ENCODE measurements around the gene EXOC6B. TPM values are rescaled to one million over a fixed set of nuclear protein-coding genes. Genes with fewer than 3 reads are reported as not detected.

The EXOC6B gene
- total RNA-seq, 1 experiment from 2014 or later = 33.7 TPM

DNA sequence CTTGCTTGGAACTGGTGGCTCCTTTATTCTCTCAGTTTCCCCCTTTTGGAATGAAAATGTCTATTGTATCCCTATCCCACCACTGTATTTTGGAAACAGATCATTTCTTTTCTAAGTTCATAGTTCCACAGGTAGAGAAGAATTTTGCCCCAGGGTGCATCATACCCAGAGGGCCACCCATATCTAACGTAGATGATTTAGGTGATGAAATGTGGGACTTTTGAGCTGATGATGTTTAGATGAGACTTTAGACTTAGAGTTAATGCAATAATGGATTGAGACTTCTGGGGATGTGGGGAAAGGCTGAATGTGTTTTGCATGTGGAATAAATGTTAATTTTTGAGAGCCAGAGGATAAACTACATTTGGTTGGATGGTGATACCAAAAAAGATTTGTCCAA is 570.3 kb downstream of the EXOC6B start:
- TF ChIP-seq ZBTB21 (CRISPR knock-in tag; IDR thresholded peaks at IDR 0.05; ENCODE audit: borderline replicate concordance) (no peak), NFYB (CRISPR knock-in tag; conservative IDR thresholded peaks at IDR 0.05; ENCODE audit: low read depth) (no peak), TEAD1 (CRISPR knock-in tag; IDR thresholded peaks at IDR 0.05) (no peak)
- Mint-ChIP-seq H3K36me3 (no peaks in the 10 kb centered on the region), H3K27me3 (ENCODE audit: low read depth) (no peaks in the 10 kb centered on the region), H3K4me3 (no peak overlapping the region), H3K4me1 (0 out of 2 replicates have a peak, but pooled peaks cover 3% of the 10 kb centered on the region), H3K9me3 (peaks cover 5% of the 10 kb centered on the region), H3K27ac (no peak overlapping the region)
- CTCF ChIA-PET = no interaction called here
- ATAC-seq = no peak
- POLR2A ChIA-PET = no interaction called here
- no peak for DNase-seq (ENCODE audit: low spot score)

DNA sequence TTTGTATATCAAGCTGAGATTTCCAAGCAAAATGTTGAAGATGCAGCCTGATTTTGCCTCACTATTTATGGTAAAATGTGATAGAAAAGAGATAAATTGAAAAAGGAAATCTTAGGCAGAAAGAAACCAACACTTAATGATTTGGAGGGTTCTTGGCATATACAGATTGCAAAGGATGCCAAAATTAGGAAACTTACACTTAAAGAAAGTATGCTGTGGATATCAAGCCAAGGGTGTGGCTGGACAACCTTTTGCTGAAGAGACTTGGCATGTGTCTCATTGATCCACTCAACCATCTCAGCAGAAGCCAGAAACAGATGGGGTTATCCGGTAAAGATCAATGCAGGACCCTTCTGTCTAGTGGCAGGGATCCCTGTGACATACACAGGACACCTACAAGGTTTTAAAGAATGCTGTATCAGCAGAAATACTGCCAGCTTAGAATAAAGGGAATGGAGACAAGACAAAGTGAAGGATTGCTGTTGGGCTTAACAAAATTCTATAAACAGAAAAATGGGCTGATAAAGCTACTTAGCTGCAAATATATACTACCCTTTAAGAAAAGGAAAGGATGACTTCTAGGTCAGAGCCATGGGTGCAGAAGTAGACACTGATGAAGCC is 570.9 kb downstream of the EXOC6B start:
- ChIA-PET POLR2A (no interaction called here), CTCF (no interaction called here)
- no peaks in the 10 kb centered on the region for H3K36me3 Mint-ChIP-seq
- ATAC-seq (no peak), DNase-seq (ENCODE audit: low spot score) (no peak)
- H3K4me3 Mint-ChIP-seq = no peak overlapping the region
- no peak overlapping the region for H3K27ac Mint-ChIP-seq
- H3K27me3 Mint-ChIP-seq (ENCODE audit: low read depth) = no peaks in the 10 kb centered on the region
- H3K9me3 Mint-ChIP-seq = peaks cover 5% of the 10 kb centered on the region
- 0 out of 2 replicates have a peak, but pooled peaks cover 3% of the 10 kb centered on the region for H3K4me1 Mint-ChIP-seq
- TF ChIP-seq NR3C1 (CRISPR knock-in tag; conservative IDR thresholded peaks at IDR 0.05; ENCODE audit: low read depth) (no peak), ZNF416 (CRISPR knock-in tag; IDR thresholded peaks at IDR 0.05) (no peak), ZBTB21 (CRISPR knock-in tag; IDR thresholded peaks at IDR 0.05; ENCODE audit: borderline replicate concordance) (no peak), NR1H2 (CRISPR knock-in tag; IDR thresholded peaks at IDR 0.05) (no peak), GTF2I (CRISPR knock-in tag; conservative IDR thresholded peaks at IDR 0.05) (no peak), SP1 (CRISPR knock-in tag; conservative IDR thresholded peaks at IDR 0.05) (no peak), SMAD3 (CRISPR knock-in tag; IDR thresholded peaks at IDR 0.05; ENCODE audit: borderline replicate concordance) (no peak), ZSCAN18 (CRISPR knock-in tag; IDR thresholded peaks at IDR 0.05) (no peak), IRF1 (CRISPR knock-in tag; IDR thresholded peaks at IDR 0.05) (no peak), OVOL2 (CRISPR knock-in tag; IDR thresholded peaks at IDR 0.05; ENCODE audit: borderline replicate concordance) (no peak), KAT7 (CRISPR knock-in tag; IDR thresholded peaks at IDR 0.05; ENCODE audit: borderline replicate concordance) (no peak), TEAD4 (CRISPR knock-in tag; IDR thresholded peaks at IDR 0.05) (no peak), HMGA2 (CRISPR knock-in tag; IDR thresholded peaks at IDR 0.05) (no peak), USF2 (CRISPR knock-in tag; IDR thresholded peaks at IDR 0.05) (no peak), USF1 (CRISPR knock-in tag; IDR thresholded peaks at IDR 0.05) (no peak), NFATC4 (CRISPR knock-in tag; IDR thresholded peaks at IDR 0.05) (no peak)
- TF ChIP-seq, protein P1, sequence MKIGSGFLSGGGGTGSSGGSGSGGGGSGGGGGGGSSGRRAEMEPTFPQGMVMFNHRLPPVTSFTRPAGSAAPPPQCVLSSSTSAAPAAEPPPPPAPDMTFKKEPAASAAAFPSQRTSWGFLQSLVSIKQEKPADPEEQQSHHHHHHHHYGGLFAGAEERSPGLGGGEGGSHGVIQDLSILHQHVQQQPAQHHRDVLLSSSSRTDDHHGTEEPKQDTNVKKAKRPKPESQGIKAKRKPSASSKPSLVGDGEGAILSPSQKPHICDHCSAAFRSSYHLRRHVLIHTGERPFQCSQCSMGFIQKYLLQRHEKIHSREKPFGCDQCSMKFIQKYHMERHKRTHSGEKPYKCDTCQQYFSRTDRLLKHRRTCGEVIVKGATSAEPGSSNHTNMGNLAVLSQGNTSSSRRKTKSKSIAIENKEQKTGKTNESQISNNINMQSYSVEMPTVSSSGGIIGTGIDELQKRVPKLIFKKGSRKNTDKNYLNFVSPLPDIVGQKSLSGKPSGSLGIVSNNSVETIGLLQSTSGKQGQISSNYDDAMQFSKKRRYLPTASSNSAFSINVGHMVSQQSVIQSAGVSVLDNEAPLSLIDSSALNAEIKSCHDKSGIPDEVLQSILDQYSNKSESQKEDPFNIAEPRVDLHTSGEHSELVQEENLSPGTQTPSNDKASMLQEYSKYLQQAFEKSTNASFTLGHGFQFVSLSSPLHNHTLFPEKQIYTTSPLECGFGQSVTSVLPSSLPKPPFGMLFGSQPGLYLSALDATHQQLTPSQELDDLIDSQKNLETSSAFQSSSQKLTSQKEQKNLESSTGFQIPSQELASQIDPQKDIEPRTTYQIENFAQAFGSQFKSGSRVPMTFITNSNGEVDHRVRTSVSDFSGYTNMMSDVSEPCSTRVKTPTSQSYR (CRISPR knock-in tag; IDR thresholded peaks at IDR 0.05) = no peak
- TF ChIP-seq, protein P2, sequence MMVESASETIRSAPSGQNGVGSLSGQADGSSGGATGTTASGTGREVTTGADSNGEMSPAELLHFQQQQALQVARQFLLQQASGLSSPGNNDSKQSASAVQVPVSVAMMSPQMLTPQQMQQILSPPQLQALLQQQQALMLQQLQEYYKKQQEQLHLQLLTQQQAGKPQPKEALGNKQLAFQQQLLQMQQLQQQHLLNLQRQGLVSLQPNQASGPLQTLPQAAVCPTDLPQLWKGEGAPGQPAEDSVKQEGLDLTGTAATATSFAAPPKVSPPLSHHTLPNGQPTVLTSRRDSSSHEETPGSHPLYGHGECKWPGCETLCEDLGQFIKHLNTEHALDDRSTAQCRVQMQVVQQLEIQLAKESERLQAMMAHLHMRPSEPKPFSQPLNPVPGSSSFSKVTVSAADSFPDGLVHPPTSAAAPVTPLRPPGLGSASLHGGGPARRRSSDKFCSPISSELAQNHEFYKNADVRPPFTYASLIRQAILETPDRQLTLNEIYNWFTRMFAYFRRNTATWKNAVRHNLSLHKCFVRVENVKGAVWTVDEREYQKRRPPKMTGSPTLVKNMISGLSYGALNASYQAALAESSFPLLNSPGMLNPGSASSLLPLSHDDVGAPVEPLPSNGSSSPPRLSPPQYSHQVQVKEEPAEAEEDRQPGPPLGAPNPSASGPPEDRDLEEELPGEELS (CRISPR knock-in tag; IDR thresholded peaks at IDR 0.05) = no peak
- TF ChIP-seq, protein P3, sequence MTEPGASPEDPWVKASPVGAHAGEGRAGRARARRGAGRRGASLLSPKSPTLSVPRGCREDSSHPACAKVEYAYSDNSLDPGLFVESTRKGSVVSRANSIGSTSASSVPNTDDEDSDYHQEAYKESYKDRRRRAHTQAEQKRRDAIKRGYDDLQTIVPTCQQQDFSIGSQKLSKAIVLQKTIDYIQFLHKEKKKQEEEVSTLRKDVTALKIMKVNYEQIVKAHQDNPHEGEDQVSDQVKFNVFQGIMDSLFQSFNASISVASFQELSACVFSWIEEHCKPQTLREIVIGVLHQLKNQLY (CRISPR knock-in tag; IDR thresholded peaks at IDR 0.05) = no peak
- TF ChIP-seq, protein P4, sequence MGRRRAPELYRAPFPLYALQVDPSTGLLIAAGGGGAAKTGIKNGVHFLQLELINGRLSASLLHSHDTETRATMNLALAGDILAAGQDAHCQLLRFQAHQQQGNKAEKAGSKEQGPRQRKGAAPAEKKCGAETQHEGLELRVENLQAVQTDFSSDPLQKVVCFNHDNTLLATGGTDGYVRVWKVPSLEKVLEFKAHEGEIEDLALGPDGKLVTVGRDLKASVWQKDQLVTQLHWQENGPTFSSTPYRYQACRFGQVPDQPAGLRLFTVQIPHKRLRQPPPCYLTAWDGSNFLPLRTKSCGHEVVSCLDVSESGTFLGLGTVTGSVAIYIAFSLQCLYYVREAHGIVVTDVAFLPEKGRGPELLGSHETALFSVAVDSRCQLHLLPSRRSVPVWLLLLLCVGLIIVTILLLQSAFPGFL (CRISPR knock-in tag; IDR thresholded peaks at IDR 0.05; ENCODE audit: borderline replicate concordance) = no peak
